WTC11 (cell line): Measurements from ENCODE around the gene GPR18. TPM values are rescaled to one million over a fixed set of nuclear protein-coding genes. Genes with fewer than 3 reads are reported as not detected.

Experiments
- ATAC-seq: fragments of 200-7000 bp; cut with Tn5 transposase; 2 replicates; pipeline ENCODE4 v1.10.0; 2021; ENCODE audit warnings: mild to moderate bottlenecking, moderate library complexity
- CTCF ChIA-PET: fragments of 300-600 bp; sonication (Branson Sonifier 250); formaldehyde crosslinking; loops from one replicate; lab custom pipeline; 2021; ENCODE audit warnings: antibody characterized with exemption; lab: Charles Lee
- POLR2A ChIA-PET: fragments of 350-600 bp; sonication (Branson Sonifier 250); formaldehyde crosslinking; loops from one replicate; lab custom pipeline; 2021; ENCODE audit warnings: antibody characterized with exemption; lab: Charles Lee
- DNase-seq: peaks from one replicate; pipeline ENCODE4 v3.0.0; 2021; ENCODE audit warnings: low spot score
- H3K27ac Mint-ChIP-seq: 2 replicates; pipeline ENCODE4 v1.8.0; 2021; ENCODE audit warnings: mixed read lengths
- H3K27me3 Mint-ChIP-seq: 2 replicates; pipeline ENCODE4 v1.8.0; 2021; ENCODE audit warnings: low read depth, mild to moderate bottlenecking, moderate library complexity, mixed read lengths
- H3K36me3 Mint-ChIP-seq: 2 replicates; pipeline ENCODE4 v1.8.0; 2021; ENCODE audit warnings: mixed read lengths
- H3K4me1 Mint-ChIP-seq: 2 replicates; pipeline ENCODE4 v1.8.0; 2022; ENCODE audit warnings: mixed read lengths
- H3K4me3 Mint-ChIP-seq: 2 replicates; pipeline ENCODE4 v1.8.0; 2021; ENCODE audit warnings: mild to moderate bottlenecking, moderate library complexity, mixed read lengths
- H3K9me3 Mint-ChIP-seq: 2 replicates; pipeline ENCODE4 v1.8.0; 2021; ENCODE audit warnings: mixed read lengths
- AR ChIP-seq: fragments of 250-450 bp; sonication (Bioruptor Pico); IDR thresholded peaks from 2 replicates; pipeline ENCODE4 v1.9.0; 2021; ENCODE audit warnings: mild to moderate bottlenecking
- ARID4B ChIP-seq: sonication (generic); formaldehyde crosslinking; IDR thresholded peaks from 2 replicates; pipeline ENCODE4 v1.8.0; 2023; ENCODE audit warnings: missing genetic modification reagents, mild to moderate bottlenecking, borderline replicate concordance
- CDX4 ChIP-seq: fragments of 250-450 bp; sonication (Bioruptor Pico); IDR thresholded peaks from 2 replicates; pipeline ENCODE4 v1.9.0; 2021; ENCODE audit warnings: moderate library complexity, mild to moderate bottlenecking, inconsistent platforms, borderline replicate concordance
- E2F4 ChIP-seq: sonication (generic); formaldehyde crosslinking; IDR thresholded peaks from 2 replicates; pipeline ENCODE4 v1.8.1; 2022; ENCODE audit warnings: low read depth, mild to moderate bottlenecking, moderate library complexity, missing genetic modification reagents, borderline replicate concordance
- ETV6 ChIP-seq: sonication (generic); formaldehyde crosslinking; IDR thresholded peaks from 2 replicates; pipeline ENCODE4 v1.8.1; 2022; ENCODE audit warnings: mild to moderate bottlenecking, missing genetic modification reagents
- FOXJ3 ChIP-seq: sonication (generic); formaldehyde crosslinking; IDR thresholded peaks from 2 replicates; pipeline ENCODE4 v1.9.0; 2021; ENCODE audit warnings: missing genetic modification reagents, mild to moderate bottlenecking, borderline replicate concordance
- GTF2I ChIP-seq: fragments of 250-450 bp; sonication (Bioruptor Pico); conservative IDR thresholded peaks from 2 replicates; pipeline ENCODE4 v1.4.0; 2021; ENCODE audit warnings: mild to moderate bottlenecking
- JAZF1 ChIP-seq: fragments of 250-450 bp; sonication (Bioruptor Pico); IDR thresholded peaks from 2 replicates; pipeline ENCODE4 v1.9.0; 2021; ENCODE audit warnings: moderate library complexity, mild to moderate bottlenecking, inconsistent platforms
- JUN ChIP-seq: sonication (generic); formaldehyde crosslinking; IDR thresholded peaks from 2 replicates; pipeline ENCODE4 v1.8.0; 2023; ENCODE audit warnings: mild to moderate bottlenecking, missing genetic modification reagents
- MLX ChIP-seq: sonication (generic); formaldehyde crosslinking; IDR thresholded peaks from 2 replicates; pipeline ENCODE4 v1.8.1; 2023; ENCODE audit warnings: mild to moderate bottlenecking, missing genetic modification reagents, moderate library complexity
- NFYB ChIP-seq: sonication (generic); formaldehyde crosslinking; conservative IDR thresholded peaks from 2 replicates; pipeline ENCODE4 v1.8.0; 2022; ENCODE audit warnings: low read depth, missing genetic modification reagents
- NR3C1 ChIP-seq: sonication (generic); formaldehyde crosslinking; conservative IDR thresholded peaks from 2 replicates; pipeline ENCODE4 v1.8.1; 2023; ENCODE audit warnings: low read depth, mild to moderate bottlenecking, missing genetic modification reagents
- OVOL2 ChIP-seq: fragments of 250-450 bp; sonication (Bioruptor Pico); IDR thresholded peaks from 2 replicates; pipeline ENCODE4 v1.9.0; 2021; ENCODE audit warnings: mild to moderate bottlenecking, borderline replicate concordance
- total RNA-seq: library from RNA; stranded (reverse); gene quantifications from 3 replicates; pipeline ENCODE4 v1.2.3, GENCODE V29; 2021
- TF ChIP-seq, protein P1 (sequence below): sonication (generic); formaldehyde crosslinking; conservative IDR thresholded peaks from 2 replicates; pipeline ENCODE4 v1.8.1; 2022; ENCODE audit warnings: mild to moderate bottlenecking, missing genetic modification reagents

Gene GPR18
- total RNA-seq, 1 experiment from 2014 or later: 0.09 TPM

DNA sequence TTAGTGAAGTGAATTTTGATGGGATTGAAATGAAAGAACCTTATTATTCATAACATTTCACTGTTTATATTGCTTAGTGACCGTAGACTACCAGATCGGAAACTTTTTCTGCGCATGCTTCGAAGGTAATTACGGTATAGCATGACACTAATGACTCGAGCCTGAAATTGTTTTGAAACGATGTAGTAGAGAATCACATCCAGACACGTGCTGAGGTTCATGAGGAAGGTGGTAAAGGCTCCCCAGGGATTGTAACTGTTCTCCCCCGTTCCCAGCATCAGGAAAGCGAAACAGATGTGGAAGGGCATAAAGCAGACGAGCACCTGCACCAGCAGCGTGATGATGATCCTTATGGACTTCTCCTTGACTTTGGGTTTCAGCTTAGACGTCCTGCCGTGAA is 3.3 kb downstream of the GPR18 start:
- ChIA-PET POLR2A (no interaction called here), CTCF (interaction anchor here (1.7 kb wide), 1 partner anchor 11 kb away, joined by 7 read pairs; no protein-coding TSS in a partner anchor)
- peak overlapping the region; percentile 28; the same call in 1 of the 2 replicates for H3K27ac Mint-ChIP-seq
- DNase-seq: no peak
- no peaks in the 10 kb centered on the region for H3K9me3 Mint-ChIP-seq
- no peak overlapping the region for H3K4me3 Mint-ChIP-seq
- ATAC-seq: no peak
- no peaks in the 10 kb centered on the region for H3K27me3 Mint-ChIP-seq
- TF ChIP-seq OVOL2 (CRISPR knock-in tag) (no peak), MLX (CRISPR knock-in tag) (no peak), NFYB (CRISPR knock-in tag) (no peak), JAZF1 (CRISPR knock-in tag) (no peak), GTF2I (CRISPR knock-in tag) (no peak), JUN (CRISPR knock-in tag) (no peak), CDX4 (CRISPR knock-in tag) (no peak), NR3C1 (CRISPR knock-in tag) (no peak)
- TF ChIP-seq, protein P1, sequence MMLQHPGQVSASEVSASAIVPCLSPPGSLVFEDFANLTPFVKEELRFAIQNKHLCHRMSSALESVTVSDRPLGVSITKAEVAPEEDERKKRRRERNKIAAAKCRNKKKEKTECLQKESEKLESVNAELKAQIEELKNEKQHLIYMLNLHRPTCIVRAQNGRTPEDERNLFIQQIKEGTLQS (CRISPR knock-in tag): no peak
- H3K4me1 Mint-ChIP-seq: peaks cover 19% of the 10 kb centered on the region
- H3K36me3 Mint-ChIP-seq: peaks cover 2% of the 10 kb centered on the region; the same call in 1 of the 2 replicates

DNA sequence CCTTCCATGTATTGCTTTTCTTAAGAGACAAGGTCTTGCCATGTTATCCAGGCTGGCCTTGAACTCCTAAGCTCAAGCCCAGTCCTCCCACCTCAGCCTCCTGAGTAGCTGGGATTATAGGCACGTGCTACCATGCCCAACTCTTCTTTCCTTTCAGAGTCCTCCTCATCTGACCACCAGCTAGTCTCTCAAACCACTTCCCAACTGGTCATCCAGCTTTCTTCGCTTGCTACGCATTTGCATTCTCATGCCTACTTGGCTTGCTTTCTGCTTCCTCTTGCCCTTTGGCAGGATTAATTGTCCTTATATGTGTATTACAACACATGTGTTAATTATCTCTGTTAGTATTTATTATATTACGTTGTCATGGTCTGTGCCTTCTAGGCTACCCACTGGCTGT is 6.3 kb downstream of the GPR18 start:
- TF ChIP-seq AR (CRISPR knock-in tag) (no peak), FOXJ3 (CRISPR knock-in tag) (no peak), ETV6 (CRISPR knock-in tag) (no peak), E2F4 (CRISPR knock-in tag) (no peak), ARID4B (CRISPR knock-in tag) (no peak)
- peaks cover 24% of the 10 kb centered on the region for H3K36me3 Mint-ChIP-seq
- peak overlapping the region; percentile 29; the same call in 1 of the 2 replicates for H3K27ac Mint-ChIP-seq
- ATAC-seq (no peak), DNase-seq (no peak)
- CTCF ChIA-PET: interaction anchor here (0.9 to 1.7 kb wide), 3 partner anchors 9 to 223 kb away, joined by 3 to 6 read pairs (median 4); no protein-coding TSS in a partner anchor
- H3K9me3 Mint-ChIP-seq: peaks cover 7% of the 10 kb centered on the region
- POLR2A ChIA-PET: no interaction called here
- H3K27me3 Mint-ChIP-seq: no peaks in the 10 kb centered on the region
- no peak overlapping the region for H3K4me3 Mint-ChIP-seq
- H3K4me1 Mint-ChIP-seq: peaks cover 15% of the 10 kb centered on the region
